HPDE6-E6E7 (cell line): ENCODE data around the gene FLAD1.
A peak's percentile ranks its signal among the peaks of the same experiment; 100 is the strongest.
"Not testable (repeated sequence)": the region's sequence is repeated elsewhere in the genome, so short reads cannot be mapped to it uniquely, and the experiment has no call there.

ENCODE experiments used
- DNase-seq: peaks from one replicate; pipeline ENCODE4 v3.0.0; 2011; ENCODE audit warnings: missing footprints; ENCODE audit errors: extremely low spot score

FLAD1 gene

GRCh38 chr1:154988058-154988954 lies 5.2 kb downstream of the FLAD1 start:
- DNase-seq: no peak

- DNase-seq: no peak
These were observed 6.2 kb downstream of the FLAD1 start for GRCh38 chr1:154989195-154989860.

- DNase-seq: no peak
These were observed 7.1 kb downstream of the FLAD1 start for GRCh38 chr1:154990276-154990675.

- DNase-seq: no peak
These were observed 9.8 kb downstream of the FLAD1 start for GRCh38 chr1:154992721-154993571.

- no peak for DNase-seq
These were observed 10.6 kb downstream of the FLAD1 start, which contains the start of gene LENEP for GRCh38 chr1:154993572-154994268. TSS of gene LENEP (plus strand) at chr1:154993586. CDS start at chr1:154993608, 22 bp downstream.

- DNase-seq: no peak
These were observed 11.1 kb downstream of the FLAD1 start for GRCh38 chr1:154994269-154994587.

- no peak for DNase-seq
These were observed 11.4 kb downstream of the FLAD1 start for GRCh38 chr1:154994591-154994990.

- DNase-seq: not testable (repeated sequence)
These were observed 12.3 kb downstream of the FLAD1 start for GRCh38 chr1:154995301-154995983.

GRCh38 chr1:154996966-154997701 lies 14.0 kb downstream of the FLAD1 start:
- DNase-seq: no peak

- no peak for DNase-seq
These were observed 15.1 kb downstream of the FLAD1 start for GRCh38 chr1:154998201-154998780.

GRCh38 chr1:154998818-154999570 lies 15.8 kb downstream of the FLAD1 start:
- no peak for DNase-seq

- DNase-seq: no peak
These were observed 16.6 kb downstream of the FLAD1 start for GRCh38 chr1:154999571-155000410.

GRCh38 chr1:155000411-155000725 lies 17.2 kb downstream of the FLAD1 start:
- DNase-seq: no peak

GRCh38 chr1:155000726-155001424 lies 17.7 kb downstream of the FLAD1 start:
- peak; percentile 93 for DNase-seq

GRCh38 chr1:155001425-155001674 lies 18.2 kb downstream of the FLAD1 start:
- DNase-seq: no peak

GRCh38 chr1:155001675-155002463 lies 18.7 kb downstream of the FLAD1 start:
- DNase-seq: peak; percentile 97
